Measurements from ENCODE around the gene IKBKE.

- TF ChIP-seq POLR2AphosphoS5 (IDR thresholded peaks at IDR 0.05) (no peak), CTCF (IDR thresholded peaks at IDR 0.05) (no peak)
Measured at GRCh38 chr1:206451134-206451686, 19.1 kb upstream of the IKBKE start.

Measured in suprapubic skin (tissue), 3 donors.